Measurements from ENCODE around the gene CDH6. TPM values are rescaled to one million over a fixed set of nuclear protein-coding genes. Genes with fewer than 3 reads are reported as not detected.

CDH6 gene
- total RNA-seq, 1 donor from 2014 or later: 90.1 TPM

DNA sequence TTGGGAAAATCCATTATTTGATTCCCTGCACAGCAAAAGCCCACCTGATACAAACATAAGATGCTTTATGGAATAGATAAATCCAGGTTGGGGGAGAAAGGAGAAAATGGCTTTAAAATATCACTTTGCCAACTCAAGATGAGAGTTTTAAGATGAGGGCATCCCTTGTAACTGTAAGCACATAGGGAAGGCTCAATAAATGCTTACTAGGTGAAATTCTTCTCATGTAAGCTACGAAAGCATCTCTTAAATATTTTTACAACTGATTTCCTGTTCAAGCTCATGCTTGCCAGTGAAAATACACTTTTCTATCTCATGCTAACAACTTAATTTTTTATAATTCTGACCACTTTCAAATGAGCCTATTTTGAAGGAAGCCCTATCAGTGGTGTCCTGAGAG lies 11.5 kb downstream of the CDH6 start:
- Histone ChIP-seq H3K4me3 (ENCODE audit: insufficient read depth, low read depth, low read length) (no peak overlapping the region), H2AFZ (ENCODE audit: low read depth, low read length) (no peak overlapping the region), H3K9me3 (ENCODE audit: insufficient read depth, low read depth, low read length) (no peaks in the 10 kb centered on the region), H4K20me1 (ENCODE audit: insufficient read depth, low read length) (peaks cover 15% of the 10 kb centered on the region), H3K9ac (ENCODE audit: low read length) (no peak overlapping the region), H3K79me2 (ENCODE audit: insufficient read depth, low read length) (peaks cover 94% of the 10 kb centered on the region), H3K27me3 (ENCODE audit: insufficient read depth, low read length) (no peaks in the 10 kb centered on the region), H3K4me1 (ENCODE audit: insufficient read depth, low read length) (no peaks in the 10 kb centered on the region), H3K4me2 (ENCODE audit: low read length) (no peak overlapping the region), H3K36me3 (ENCODE audit: insufficient read depth, low read length) (peaks cover 6% of the 10 kb centered on the region), H3K27ac (ENCODE audit: low read depth, low read length) (no peak overlapping the region)
- peaks cover 7% of the 10 kb centered on the region for H3K36me3 Mint-ChIP-seq (ENCODE audit: low read depth, unreplicated experiment)
- no peaks in the 10 kb centered on the region for H3K4me1 Mint-ChIP-seq (ENCODE audit: low read depth, unreplicated experiment)
- DNase-seq (ENCODE audit: low read depth) (no peak), FAIRE-seq (no peak)
- no peak overlapping the region for H3K27ac Mint-ChIP-seq (ENCODE audit: unreplicated experiment)
- no peak overlapping the region for H3K4me3 Mint-ChIP-seq (ENCODE audit: unreplicated experiment)
- no peak for TF ChIP-seq EZH2 (IDR thresholded peaks at IDR 0.05; ENCODE audit: insufficient read depth, low read length)
- TF ChIP-seq, protein P1, sequence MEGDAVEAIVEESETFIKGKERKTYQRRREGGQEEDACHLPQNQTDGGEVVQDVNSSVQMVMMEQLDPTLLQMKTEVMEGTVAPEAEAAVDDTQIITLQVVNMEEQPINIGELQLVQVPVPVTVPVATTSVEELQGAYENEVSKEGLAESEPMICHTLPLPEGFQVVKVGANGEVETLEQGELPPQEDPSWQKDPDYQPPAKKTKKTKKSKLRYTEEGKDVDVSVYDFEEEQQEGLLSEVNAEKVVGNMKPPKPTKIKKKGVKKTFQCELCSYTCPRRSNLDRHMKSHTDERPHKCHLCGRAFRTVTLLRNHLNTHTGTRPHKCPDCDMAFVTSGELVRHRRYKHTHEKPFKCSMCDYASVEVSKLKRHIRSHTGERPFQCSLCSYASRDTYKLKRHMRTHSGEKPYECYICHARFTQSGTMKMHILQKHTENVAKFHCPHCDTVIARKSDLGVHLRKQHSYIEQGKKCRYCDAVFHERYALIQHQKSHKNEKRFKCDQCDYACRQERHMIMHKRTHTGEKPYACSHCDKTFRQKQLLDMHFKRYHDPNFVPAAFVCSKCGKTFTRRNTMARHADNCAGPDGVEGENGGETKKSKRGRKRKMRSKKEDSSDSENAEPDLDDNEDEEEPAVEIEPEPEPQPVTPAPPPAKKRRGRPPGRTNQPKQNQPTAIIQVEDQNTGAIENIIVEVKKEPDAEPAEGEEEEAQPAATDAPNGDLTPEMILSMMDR (IDR thresholded peaks at IDR 0.05; ENCODE audit: insufficient read depth, low read depth, low read length): no peak
- no peaks in the 10 kb centered on the region for H3K27me3 Mint-ChIP-seq (ENCODE audit: low read depth, unreplicated experiment)
- H3K9me3 Mint-ChIP-seq (ENCODE audit: unreplicated experiment): no peaks in the 10 kb centered on the region

DNA sequence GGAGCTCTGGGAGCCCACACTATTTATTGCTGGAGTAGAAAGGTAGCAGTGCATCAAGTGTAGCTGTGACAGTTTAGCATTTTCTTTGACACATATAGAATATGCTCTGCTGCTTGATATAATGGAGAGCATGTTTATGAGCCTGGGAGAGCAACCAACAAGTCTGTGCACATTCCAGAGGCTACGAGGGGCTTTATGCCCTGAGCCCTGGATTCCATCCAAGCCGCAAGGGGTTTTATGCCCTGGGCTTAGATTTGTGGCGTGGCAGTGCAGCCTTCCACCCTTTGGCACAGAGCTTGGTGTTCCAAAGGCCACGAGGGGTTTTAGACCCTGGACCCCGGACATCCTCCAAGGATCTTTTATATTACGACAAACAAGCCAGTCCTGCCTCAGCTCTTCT lies 14.6 kb downstream of the CDH6 start:
- Mint-ChIP-seq H3K4me3 (ENCODE audit: unreplicated experiment) (no peak overlapping the region), H3K27ac (ENCODE audit: unreplicated experiment) (no peak overlapping the region), H3K4me1 (ENCODE audit: low read depth, unreplicated experiment) (peaks cover 3% of the 10 kb centered on the region), H3K27me3 (ENCODE audit: low read depth, unreplicated experiment) (no peaks in the 10 kb centered on the region), H3K9me3 (ENCODE audit: unreplicated experiment) (no peaks in the 10 kb centered on the region), H3K36me3 (ENCODE audit: low read depth, unreplicated experiment) (peaks cover 7% of the 10 kb centered on the region)
- H3K27me3 ChIP-seq (ENCODE audit: insufficient read depth, low read length): no peaks in the 10 kb centered on the region
- H3K4me3 ChIP-seq (ENCODE audit: insufficient read depth, low read depth, low read length): no peak overlapping the region
- H3K36me3 ChIP-seq (ENCODE audit: insufficient read depth, low read length): peaks cover 6% of the 10 kb centered on the region
- H3K79me2 ChIP-seq (ENCODE audit: insufficient read depth, low read length): peaks cover 92% of the 10 kb centered on the region
- DNase-seq (ENCODE audit: low read depth) (no peak), FAIRE-seq (no peak)
- H2AFZ ChIP-seq (ENCODE audit: low read depth, low read length): no peak overlapping the region
- H3K9ac ChIP-seq (ENCODE audit: low read length): no peak overlapping the region
- no peak overlapping the region for H3K4me2 ChIP-seq (ENCODE audit: low read length)
- no peak overlapping the region for H3K27ac ChIP-seq (ENCODE audit: low read depth, low read length)
- H3K9me3 ChIP-seq (ENCODE audit: insufficient read depth, low read depth, low read length): no peaks in the 10 kb centered on the region
- TF ChIP-seq EZH2 (IDR thresholded peaks at IDR 0.05; ENCODE audit: insufficient read depth, low read length): no peak
- no peaks in the 10 kb centered on the region for H3K4me1 ChIP-seq (ENCODE audit: insufficient read depth, low read length)
- H4K20me1 ChIP-seq (ENCODE audit: insufficient read depth, low read length): peaks cover 30% of the 10 kb centered on the region

DNA sequence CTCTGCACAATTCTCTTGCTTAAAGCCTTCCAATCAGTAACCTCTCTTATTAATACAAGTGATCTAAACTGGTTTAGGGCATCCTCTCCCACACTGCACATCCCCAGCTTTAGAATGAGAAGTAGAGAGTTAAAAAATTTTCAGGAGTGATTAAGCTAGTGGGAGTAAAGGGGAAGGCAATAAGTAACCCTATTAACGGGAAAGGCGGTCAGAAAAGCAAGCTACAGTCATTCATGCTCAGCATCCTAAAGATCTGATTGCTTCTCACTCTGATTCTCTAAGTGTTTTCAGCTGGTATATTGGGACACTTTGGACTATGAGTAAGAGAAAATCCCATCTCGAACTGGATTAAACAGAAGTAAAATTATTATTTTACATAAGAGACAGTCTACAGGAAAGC lies 15.8 kb downstream of the CDH6 start:
- FAIRE-seq (no peak), DNase-seq (ENCODE audit: low read depth) (no peak)
- no peaks in the 10 kb centered on the region for H3K27me3 Mint-ChIP-seq (ENCODE audit: low read depth, unreplicated experiment)
- H3K36me3 Mint-ChIP-seq (ENCODE audit: low read depth, unreplicated experiment): peaks cover 7% of the 10 kb centered on the region
- Histone ChIP-seq H3K4me3 (ENCODE audit: insufficient read depth, low read depth, low read length) (no peak overlapping the region), H3K27me3 (ENCODE audit: insufficient read depth, low read length) (no peaks in the 10 kb centered on the region), H3K27ac (ENCODE audit: low read depth, low read length) (no peak overlapping the region), H3K79me2 (ENCODE audit: insufficient read depth, low read length) (peaks cover 97% of the 10 kb centered on the region), H3K4me2 (ENCODE audit: low read length) (no peak overlapping the region), H3K9me3 (ENCODE audit: insufficient read depth, low read depth, low read length) (no peaks in the 10 kb centered on the region), H2AFZ (ENCODE audit: low read depth, low read length) (no peak overlapping the region), H3K4me1 (ENCODE audit: insufficient read depth, low read length) (no peaks in the 10 kb centered on the region), H3K9ac (ENCODE audit: low read length) (no peak overlapping the region), H4K20me1 (ENCODE audit: insufficient read depth, low read length) (peaks cover 40% of the 10 kb centered on the region), H3K36me3 (ENCODE audit: insufficient read depth, low read length) (peaks cover 6% of the 10 kb centered on the region)
- no peaks in the 10 kb centered on the region for H3K9me3 Mint-ChIP-seq (ENCODE audit: unreplicated experiment)
- no peak for TF ChIP-seq EZH2 (IDR thresholded peaks at IDR 0.05; ENCODE audit: insufficient read depth, low read length)
- TF ChIP-seq, protein P1 (IDR thresholded peaks at IDR 0.05; ENCODE audit: insufficient read depth, low read depth, low read length): no peak
- no peak overlapping the region for H3K27ac Mint-ChIP-seq (ENCODE audit: unreplicated experiment)
- no peak overlapping the region for H3K4me3 Mint-ChIP-seq (ENCODE audit: unreplicated experiment)
- peaks cover 3% of the 10 kb centered on the region for H3K4me1 Mint-ChIP-seq (ENCODE audit: low read depth, unreplicated experiment)
